Activated CD4-positive, alpha-beta T cell treated with anti-CD3 and anti-CD28 coated beads, Interleukin-2, amount 10 ng/mL, durations not matched to agents 7 days and 5 days (primary cell): ENCODE data around the gene PTPRN2. TPM values are rescaled to one million over a fixed set of nuclear protein-coding genes. Genes with fewer than 3 reads are reported as not detected.

Source experiments
- CTCF ChIA-PET: fragments of 350-600 bp; sonication (Branson Sonifier 250); formaldehyde crosslinking; loops from one replicate; lab custom pipeline; 2021; ENCODE audit warnings: antibody characterized with exemption; lab: Charles Lee
- POLR2A ChIA-PET: fragments of 350-600 bp; sonication (Branson Sonifier 250); formaldehyde crosslinking; loops from one replicate; lab custom pipeline; 2021; ENCODE audit warnings: antibody characterized with exemption; lab: Charles Lee
- DNase-seq: peaks from one replicate; pipeline ENCODE4 v3.0.0-alpha.2; 2020
- H3K27ac Mint-ChIP-seq: one replicate; pipeline ENCODE4 v1.8.0; 2021; ENCODE audit warnings: mild to moderate bottlenecking, moderate library complexity, mixed read lengths
- H3K27me3 Mint-ChIP-seq: one replicate; pipeline ENCODE4 v1.8.0; 2021; ENCODE audit warnings: mixed read lengths
- H3K36me3 Mint-ChIP-seq: one replicate; pipeline ENCODE4 v1.8.0; 2021; ENCODE audit warnings: low read depth, mixed read lengths
- H3K4me1 Mint-ChIP-seq: one replicate; pipeline ENCODE4 v1.8.0; 2021; ENCODE audit warnings: mixed read lengths
- H3K4me3 Mint-ChIP-seq: one replicate; pipeline ENCODE4 v1.8.0; 2021; ENCODE audit warnings: mild to moderate bottlenecking, moderate library complexity, mixed read lengths
- H3K9me3 Mint-ChIP-seq: one replicate; pipeline ENCODE4 v1.8.0; 2021; ENCODE audit warnings: mixed read lengths
- total RNA-seq, 2 experiments: library from RNA; stranded (reverse); gene quantifications; one replicate each; pipeline ENCODE4 v1.2.3, GENCODE V29; 2021

PTPRN2 gene
- total RNA-seq, 2 experiments from 2014 or later, result 2.6 to 2.7 TPM

DNA sequence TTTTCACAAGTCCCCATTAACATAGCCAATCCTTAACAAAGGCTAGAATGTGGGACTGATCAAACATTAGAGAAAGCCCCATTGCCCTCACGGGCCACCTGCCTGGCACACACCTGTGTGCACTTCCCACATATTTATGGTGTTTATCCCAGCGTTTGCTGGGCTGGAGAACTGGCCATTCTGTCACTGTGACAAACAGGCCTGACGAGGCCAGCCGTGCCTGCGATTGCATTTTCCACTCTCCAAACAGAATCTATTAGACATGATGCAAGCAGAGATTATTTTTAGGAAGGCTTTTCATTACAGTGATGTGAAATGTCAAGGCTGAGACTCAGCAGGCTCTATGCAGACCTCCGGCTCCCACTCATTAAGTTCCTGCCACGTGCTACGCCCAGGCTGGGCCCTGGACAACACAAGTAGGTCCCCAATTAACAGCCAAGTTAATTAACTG is 20.4 kb downstream of the PTPRN2 start:
- CTCF ChIA-PET, result no interaction called here
- Mint-ChIP-seq H3K27me3 (peaks cover 17% of the 10 kb centered on the region), H3K9me3 (no peaks in the 10 kb centered on the region), H3K4me1 (no peaks in the 10 kb centered on the region), H3K4me3 (no peak overlapping the region), H3K36me3 (no peaks in the 10 kb centered on the region), H3K27ac (no peak overlapping the region)
- POLR2A ChIA-PET, result no interaction called here
- no peak for DNase-seq

GRCh38 chr7:158564663-158565035 is 23.0 kb downstream of the PTPRN2 start:
- H3K27ac Mint-ChIP-seq, result no peak overlapping the region
- H3K9me3 Mint-ChIP-seq, result no peaks in the 10 kb centered on the region
- DNase-seq, result no peak
- ChIA-PET CTCF (no interaction called here), POLR2A (no interaction called here)
- H3K27me3 Mint-ChIP-seq, result peaks cover 8% of the 10 kb centered on the region
- no peaks in the 10 kb centered on the region for H3K36me3 Mint-ChIP-seq
- H3K4me3 Mint-ChIP-seq, result no peak overlapping the region
- H3K4me1 Mint-ChIP-seq, result no peaks in the 10 kb centered on the region

DNA sequence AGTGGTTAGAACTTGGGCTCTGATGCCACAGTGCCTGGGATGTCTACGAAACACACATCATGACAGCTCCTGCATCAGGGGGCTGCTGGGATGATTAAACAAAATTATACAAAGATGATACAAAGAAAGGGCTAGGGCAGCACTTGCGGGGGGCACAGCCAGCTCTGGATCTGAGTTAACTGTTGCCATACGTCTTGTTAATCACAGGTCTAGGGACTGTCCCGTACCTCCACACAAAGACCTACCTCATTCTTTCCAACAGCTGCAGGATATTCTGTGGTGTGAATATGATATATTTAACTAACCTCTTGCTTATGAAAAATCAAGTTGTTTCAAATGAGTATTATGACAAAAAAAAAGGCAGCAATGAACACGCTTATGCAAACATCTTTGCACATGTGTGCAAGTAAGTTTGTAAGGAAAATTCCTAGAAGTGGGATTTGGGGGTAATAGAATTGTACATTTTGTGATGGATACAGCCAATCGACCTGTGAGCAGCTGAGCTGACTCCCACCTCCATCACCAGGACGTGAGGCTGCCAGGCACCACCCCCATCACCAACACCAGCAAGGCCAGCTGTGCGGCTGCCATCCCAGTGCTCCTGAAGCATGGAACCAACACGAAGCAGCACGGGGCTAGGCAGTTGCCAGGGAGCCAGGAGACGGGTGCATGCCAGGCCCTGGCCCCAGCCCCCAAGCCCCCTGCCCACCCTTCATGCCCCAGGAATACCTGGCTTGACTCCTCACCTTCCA is 23.5 kb downstream of the PTPRN2 start:
- Mint-ChIP-seq H3K36me3 (no peaks in the 10 kb centered on the region), H3K27me3 (peaks cover 7% of the 10 kb centered on the region), H3K9me3 (no peaks in the 10 kb centered on the region), H3K4me1 (no peaks in the 10 kb centered on the region), H3K27ac (no peak overlapping the region), H3K4me3 (no peak overlapping the region)
- CTCF ChIA-PET, result no interaction called here
- DNase-seq, result no peak
- POLR2A ChIA-PET, result no interaction called here

DNA sequence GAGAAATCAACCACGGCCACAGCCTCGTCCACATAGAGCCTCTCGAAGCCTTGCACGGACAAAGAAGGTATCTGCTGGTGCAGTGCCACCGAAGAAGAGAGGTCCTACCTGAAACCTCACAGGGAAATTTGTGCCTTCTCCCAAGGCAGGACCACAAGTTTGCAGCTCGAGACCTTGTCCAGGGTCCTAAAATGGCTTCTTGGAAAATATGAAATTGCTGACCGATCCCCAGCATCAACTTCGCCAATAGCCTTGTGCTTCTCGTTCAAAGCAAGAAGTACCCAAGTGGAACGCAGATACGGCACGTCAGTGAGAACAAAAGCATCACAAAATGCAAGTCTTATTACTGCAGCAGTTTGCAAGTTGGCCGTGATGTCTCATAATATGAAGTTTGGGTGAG is 24.6 kb downstream of the PTPRN2 start:
- POLR2A ChIA-PET, result no interaction called here
- H3K9me3 Mint-ChIP-seq, result no peaks in the 10 kb centered on the region
- no peak overlapping the region for H3K4me3 Mint-ChIP-seq

DNA sequence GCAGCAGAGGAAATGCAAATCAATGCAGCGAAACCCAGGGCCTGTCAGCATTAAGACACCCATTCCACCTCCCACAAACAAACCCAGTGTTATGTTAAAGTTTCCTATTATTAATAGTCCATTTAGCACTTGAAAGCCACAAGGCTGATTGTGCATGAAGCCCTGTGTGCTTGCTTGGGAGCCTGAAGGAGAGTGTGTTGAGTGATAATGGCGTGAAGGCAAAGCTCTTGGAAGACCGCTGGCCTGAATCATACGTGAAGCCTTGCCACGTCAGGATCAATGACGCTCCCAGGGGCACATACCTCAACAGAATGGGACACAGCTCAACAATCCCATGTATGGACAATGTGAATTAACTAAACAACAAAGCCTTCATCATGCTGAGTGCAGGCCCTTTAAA is 25.1 kb downstream of the PTPRN2 start:
- H3K27me3 Mint-ChIP-seq, result peaks cover 3% of the 10 kb centered on the region

More for the DNA sequence above, 24.6 kb downstream of the PTPRN2 start:
- no peaks in the 10 kb centered on the region for H3K36me3 Mint-ChIP-seq
- DNase-seq, result no peak
- H3K27ac Mint-ChIP-seq, result no peak overlapping the region
- CTCF ChIA-PET, result no interaction called here
- no peaks in the 10 kb centered on the region for H3K4me1 Mint-ChIP-seq
- H3K27me3 Mint-ChIP-seq, result peaks cover 3% of the 10 kb centered on the region

DNA sequence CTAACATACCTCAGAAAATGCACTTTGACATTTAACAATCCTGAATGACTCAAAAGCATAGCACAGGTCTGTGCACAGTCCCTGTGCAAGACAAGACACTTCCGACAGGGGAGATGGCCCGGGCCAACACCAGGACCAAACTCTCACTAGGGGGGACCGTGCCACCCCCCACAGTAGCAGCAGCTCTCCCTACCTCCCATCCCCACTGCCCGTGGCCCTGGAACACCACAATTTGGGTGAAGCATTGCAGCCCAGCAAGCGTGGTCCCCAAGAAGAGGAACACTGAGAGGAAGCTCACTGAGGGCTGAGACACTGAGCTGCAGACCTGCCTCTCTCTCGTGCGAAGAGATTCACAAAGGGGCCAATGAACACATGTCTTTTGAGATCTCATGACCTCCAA is 26.0 kb downstream of the PTPRN2 start:
- no peak overlapping the region for H3K4me3 Mint-ChIP-seq
- H3K9me3 Mint-ChIP-seq, result no peaks in the 10 kb centered on the region
- no peaks in the 10 kb centered on the region for H3K36me3 Mint-ChIP-seq
- no peak overlapping the region for H3K27ac Mint-ChIP-seq
- ChIA-PET CTCF (no interaction called here), POLR2A (no interaction called here)
- no peak for DNase-seq
- no peaks in the 10 kb centered on the region for H3K4me1 Mint-ChIP-seq
- H3K27me3 Mint-ChIP-seq, result no peaks in the 10 kb centered on the region

More for the DNA sequence above, 25.1 kb downstream of the PTPRN2 start:
- ChIA-PET POLR2A (no interaction called here), CTCF (interaction anchor here (0.6 kb wide), 1 partner anchor 748 kb away, joined by 3 read pairs; no protein-coding TSS in a partner anchor)
- H3K27ac Mint-ChIP-seq, result no peak overlapping the region
- no peaks in the 10 kb centered on the region for H3K4me1 Mint-ChIP-seq
- H3K4me3 Mint-ChIP-seq, result no peak overlapping the region
- DNase-seq, result no peak
- H3K9me3 Mint-ChIP-seq, result no peaks in the 10 kb centered on the region
- no peaks in the 10 kb centered on the region for H3K36me3 Mint-ChIP-seq

DNA sequence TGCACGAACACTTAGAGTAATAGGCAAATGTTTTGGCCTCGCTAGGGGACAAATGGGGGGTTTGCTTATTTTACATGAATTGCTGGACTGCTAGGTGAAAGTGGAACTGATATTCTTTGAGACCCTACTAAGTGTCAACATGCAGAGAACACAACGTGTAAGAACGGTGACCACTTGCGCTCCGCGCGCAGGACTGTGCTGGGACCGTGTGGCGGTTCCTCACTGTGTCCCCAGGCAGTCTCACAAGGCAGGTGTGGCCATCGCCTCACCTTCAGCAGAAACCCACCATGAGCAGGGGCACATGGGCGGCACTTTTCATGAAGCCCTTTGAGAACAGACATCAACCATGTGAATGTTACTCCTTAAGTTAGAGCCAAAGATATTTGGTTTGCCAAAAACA is 27.2 kb downstream of the PTPRN2 start:
- ChIA-PET POLR2A (no interaction called here), CTCF (no interaction called here)
- no peak for DNase-seq
- no peaks in the 10 kb centered on the region for H3K36me3 Mint-ChIP-seq
- H3K4me3 Mint-ChIP-seq, result no peak overlapping the region
- no peaks in the 10 kb centered on the region for H3K4me1 Mint-ChIP-seq
- no peaks in the 10 kb centered on the region for H3K27me3 Mint-ChIP-seq
- no peaks in the 10 kb centered on the region for H3K9me3 Mint-ChIP-seq
- H3K27ac Mint-ChIP-seq, result no peak overlapping the region

DNA sequence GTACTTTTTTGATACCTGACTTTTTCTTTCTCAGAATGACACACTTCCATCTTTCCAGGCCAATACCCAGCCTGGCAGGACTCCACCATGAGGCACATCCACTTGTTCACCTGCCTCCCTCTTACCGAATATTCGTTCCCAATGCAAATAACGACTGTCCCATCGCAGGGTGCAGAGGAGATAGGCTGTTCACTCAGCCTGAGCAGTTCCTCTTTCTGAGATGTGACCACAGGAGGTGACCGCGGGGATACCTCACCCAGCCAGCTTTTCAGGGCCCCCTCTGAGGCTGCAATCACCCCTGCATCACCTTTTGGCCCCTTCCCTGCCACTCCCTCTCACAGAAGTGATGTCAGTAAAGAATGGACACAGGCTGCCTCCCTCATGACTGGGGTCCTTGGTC is 28.3 kb downstream of the PTPRN2 start:
- Mint-ChIP-seq H3K4me1 (no peaks in the 10 kb centered on the region), H3K27ac (no peak overlapping the region), H3K27me3 (no peaks in the 10 kb centered on the region), H3K9me3 (no peaks in the 10 kb centered on the region), H3K4me3 (no peak overlapping the region), H3K36me3 (no peaks in the 10 kb centered on the region)
- ChIA-PET CTCF (no interaction called here), POLR2A (no interaction called here)
- DNase-seq, result no peak

- Mint-ChIP-seq H3K4me1 (no peaks in the 10 kb centered on the region), H3K9me3 (no peaks in the 10 kb centered on the region), H3K27me3 (no peaks in the 10 kb centered on the region), H3K27ac (no peak overlapping the region), H3K4me3 (no peak overlapping the region), H3K36me3 (no peaks in the 10 kb centered on the region)
- ChIA-PET CTCF (no interaction called here), POLR2A (no interaction called here)
- no peak for DNase-seq
These were observed 28.8 kb downstream of the PTPRN2 start for GRCh38 chr7:158558816-158559215.

GRCh38 chr7:158557441-158557755 is 30.2 kb downstream of the PTPRN2 start:
- POLR2A ChIA-PET, result no interaction called here
- no peak for DNase-seq
- Mint-ChIP-seq H3K27ac (no peak overlapping the region), H3K9me3 (no peaks in the 10 kb centered on the region), H3K4me1 (no peaks in the 10 kb centered on the region), H3K27me3 (no peaks in the 10 kb centered on the region), H3K4me3 (no peak overlapping the region), H3K36me3 (no peaks in the 10 kb centered on the region)
- CTCF ChIA-PET, result interaction anchor here (1.2 to 1.3 kb wide), 2 partner anchors 11 to 15 kb away, joined by 3 to 4 read pairs; no protein-coding TSS in a partner anchor

DNA sequence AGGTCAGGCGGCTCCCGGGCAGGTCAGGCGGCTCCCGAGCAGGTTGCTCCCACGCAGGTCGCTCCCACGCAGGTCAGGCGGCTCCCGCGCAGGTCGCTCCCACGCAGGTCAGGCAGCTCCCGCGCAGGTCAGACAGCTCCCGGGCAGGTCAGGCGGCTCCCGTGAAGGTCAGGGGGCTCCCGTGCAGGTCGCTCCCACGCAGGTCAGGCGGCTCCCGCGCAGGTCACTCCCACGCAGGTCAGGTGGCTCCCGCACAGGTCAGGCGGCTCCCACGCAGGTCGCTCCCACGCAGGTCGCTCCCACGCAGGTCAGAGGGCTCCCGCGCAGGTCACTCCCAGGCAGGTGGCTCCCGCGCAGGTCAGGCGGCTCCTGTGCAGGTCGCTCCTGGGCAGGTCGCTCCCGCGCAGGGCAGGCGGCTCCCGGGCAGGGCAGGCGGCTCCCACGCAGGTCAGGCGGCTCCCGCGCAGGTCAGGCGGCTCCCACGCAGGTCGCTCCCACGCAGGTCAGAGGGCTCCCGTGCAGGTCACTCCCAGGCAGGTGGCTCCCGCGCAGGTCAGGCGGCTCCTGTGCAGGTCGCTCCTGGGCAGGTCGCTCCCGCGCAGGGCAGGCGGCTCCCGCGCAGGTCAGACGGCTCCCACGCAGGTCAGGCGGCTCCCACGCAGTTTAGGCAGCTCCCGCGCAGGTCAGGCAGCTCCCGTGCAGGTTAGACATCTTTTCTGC is 30.7 kb downstream of the PTPRN2 start:
- no peak overlapping the region for H3K4me3 Mint-ChIP-seq
- H3K27ac Mint-ChIP-seq, result no peak overlapping the region
- DNase-seq, result no peak
- no peaks in the 10 kb centered on the region for H3K9me3 Mint-ChIP-seq
- H3K36me3 Mint-ChIP-seq, result no peaks in the 10 kb centered on the region
- ChIA-PET CTCF (interaction anchor here (1.2 to 1.3 kb wide), 2 partner anchors 11 to 14 kb away, joined by 3 to 4 read pairs; no protein-coding TSS in a partner anchor), POLR2A (no interaction called here)
- no peaks in the 10 kb centered on the region for H3K4me1 Mint-ChIP-seq
- H3K27me3 Mint-ChIP-seq, result no peaks in the 10 kb centered on the region

DNA sequence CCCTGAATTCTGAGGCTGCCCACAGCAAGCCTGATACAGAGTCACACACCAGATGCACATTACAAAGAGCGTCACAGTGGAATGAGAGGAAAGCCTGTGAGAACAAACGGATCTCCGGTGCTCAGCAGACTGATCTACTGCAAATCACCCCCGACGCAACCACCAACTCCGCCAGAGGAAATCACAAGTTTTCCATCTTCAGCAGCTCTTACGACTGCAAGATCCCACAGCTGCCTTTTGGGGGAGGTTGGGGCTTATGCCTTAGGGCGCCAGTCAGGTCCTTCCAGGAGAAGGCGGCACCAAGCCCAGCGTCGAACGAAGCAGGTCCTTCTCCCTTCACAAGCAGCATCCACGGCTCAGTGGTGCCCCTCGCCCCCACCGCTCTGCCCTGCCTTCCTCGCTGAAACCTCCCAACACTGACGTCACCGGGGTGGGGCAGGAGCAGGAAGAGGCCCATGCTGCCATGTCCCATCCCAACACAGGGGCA is 32.5 kb downstream of the PTPRN2 start:
- Mint-ChIP-seq H3K4me3 (no peak overlapping the region), H3K27ac (no peak overlapping the region), H3K9me3 (no peaks in the 10 kb centered on the region), H3K36me3 (no peaks in the 10 kb centered on the region), H3K27me3 (no peaks in the 10 kb centered on the region), H3K4me1 (no peaks in the 10 kb centered on the region)
- ChIA-PET POLR2A (no interaction called here), CTCF (interaction anchor here (0.6 kb wide), 1 partner anchor 1574 kb away, joined by 3 read pairs; no protein-coding TSS in a partner anchor)
- DNase-seq, result no peak

DNA sequence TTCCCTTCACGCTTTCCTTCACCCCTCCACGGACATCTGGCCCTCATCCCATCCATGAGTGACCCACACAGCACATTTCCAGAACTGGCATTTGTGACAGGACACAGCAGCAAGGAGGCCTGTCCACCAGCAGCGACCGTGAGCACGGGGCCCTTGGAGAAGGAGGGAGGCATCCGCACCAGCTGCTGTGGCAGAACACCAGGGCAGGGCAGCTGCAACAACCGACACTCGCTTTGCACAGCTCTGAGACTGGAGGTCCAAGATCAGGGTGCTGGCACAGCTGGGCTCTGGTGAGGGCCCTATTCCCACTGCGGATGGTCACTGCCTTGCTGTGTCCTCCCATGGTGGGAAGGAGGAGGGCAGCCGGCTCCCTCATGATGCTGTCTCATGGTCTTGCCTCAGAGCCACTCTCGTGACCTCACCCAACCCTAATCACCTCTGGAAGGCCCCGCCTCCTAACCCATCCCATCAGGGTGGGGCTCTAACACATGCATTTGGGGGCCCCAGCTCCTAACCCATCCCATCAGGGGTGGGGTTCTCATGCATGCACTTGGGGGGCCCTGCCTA is 36.7 kb downstream of the PTPRN2 start:
- DNase-seq, result no peak
- CTCF ChIA-PET, result no interaction called here
- Mint-ChIP-seq H3K4me3 (no peak overlapping the region), H3K36me3 (no peaks in the 10 kb centered on the region), H3K27me3 (no peaks in the 10 kb centered on the region), H3K9me3 (no peaks in the 10 kb centered on the region), H3K4me1 (no peaks in the 10 kb centered on the region), H3K27ac (no peak overlapping the region)
- POLR2A ChIA-PET, result no interaction called here
